COLO668 (cell line): ENCODE results near the gene FADS1.
A peak's percentile ranks its signal among the peaks of the same experiment; 100 is the strongest.

Source experiments
- DNase-seq: peaks from one replicate; lab custom pipeline; 2025; ENCODE audit not compliant: unreplicated experiment; lab: John Stamatoyannopoulos, UW

The FADS1 gene

GRCh38 chr11:61816736-61817455 lies at the start of gene FADS1:
TSS of gene FADS1 (minus strand) at chr11:61817003. CDS start at chr11:61816929, 74 bp downstream.
- DNase-seq: peak; percentile 98

- DNase-seq: no peak
These were observed 49.6 kb upstream of the FADS1 start for GRCh38 chr11:61866231-61866957.

GRCh38 chr11:61864814-61865775 lies 48.3 kb upstream of the FADS1 start:
- no peak for DNase-seq

GRCh38 chr11:61863548-61864081 lies 46.8 kb upstream of the FADS1 start:
- no peak for DNase-seq

- no peak for DNase-seq
These were observed 46.1 kb upstream of the FADS1 start for GRCh38 chr11:61862714-61863547.

GRCh38 chr11:61861634-61862033 lies 44.8 kb upstream of the FADS1 start:
- no peak for DNase-seq

GRCh38 chr11:61860054-61860903 lies 43.5 kb upstream of the FADS1 start:
- DNase-seq: no peak

- DNase-seq: no peak
These were observed 39.3 kb upstream of the FADS1 start for GRCh38 chr11:61855939-61856680.

- no peak for DNase-seq
These were observed 38.3 kb upstream of the FADS1 start for GRCh38 chr11:61854966-61855714.

GRCh38 chr11:61854206-61854895 lies 37.5 kb upstream of the FADS1 start:
- DNase-seq: no peak

GRCh38 chr11:61853698-61854169 lies 36.9 kb upstream of the FADS1 start:
- DNase-seq: no peak

GRCh38 chr11:61851900-61852295 lies 35.1 kb upstream of the FADS1 start:
- DNase-seq: no peak

GRCh38 chr11:61851113-61851899 lies 34.5 kb upstream of the FADS1 start:
- no peak for DNase-seq

GRCh38 chr11:61850687-61851086 lies 33.9 kb upstream of the FADS1 start:
- no peak for DNase-seq

- DNase-seq: no peak
These were observed 31.8 kb upstream of the FADS1 start for GRCh38 chr11:61848631-61849030.

- no peak for DNase-seq
These were observed 31.2 kb upstream of the FADS1 start for GRCh38 chr11:61847914-61848581.
